Stimulated activated CD4-positive, alpha-beta T cell treated with anti-CD3 and anti-CD28 coated beads, Interleukin-1b, Interleukin-23, amount 100 ng/mL, for 24 hours (primary cell): Measurements from ENCODE around the gene SSBP3.
"Not testable (repeated sequence)": the region's sequence is repeated elsewhere in the genome, so short reads cannot be mapped to it uniquely, and the experiment has no call there.

Experiments used
- DNase-seq, 4 experiments: peaks; one replicate each; pipeline ENCODE4 v3.0.0-alpha.2; 2020; ENCODE audit warnings: low read depth in 4 of 4, low spot score in 1 of 4

Gene SSBP3

DNA sequence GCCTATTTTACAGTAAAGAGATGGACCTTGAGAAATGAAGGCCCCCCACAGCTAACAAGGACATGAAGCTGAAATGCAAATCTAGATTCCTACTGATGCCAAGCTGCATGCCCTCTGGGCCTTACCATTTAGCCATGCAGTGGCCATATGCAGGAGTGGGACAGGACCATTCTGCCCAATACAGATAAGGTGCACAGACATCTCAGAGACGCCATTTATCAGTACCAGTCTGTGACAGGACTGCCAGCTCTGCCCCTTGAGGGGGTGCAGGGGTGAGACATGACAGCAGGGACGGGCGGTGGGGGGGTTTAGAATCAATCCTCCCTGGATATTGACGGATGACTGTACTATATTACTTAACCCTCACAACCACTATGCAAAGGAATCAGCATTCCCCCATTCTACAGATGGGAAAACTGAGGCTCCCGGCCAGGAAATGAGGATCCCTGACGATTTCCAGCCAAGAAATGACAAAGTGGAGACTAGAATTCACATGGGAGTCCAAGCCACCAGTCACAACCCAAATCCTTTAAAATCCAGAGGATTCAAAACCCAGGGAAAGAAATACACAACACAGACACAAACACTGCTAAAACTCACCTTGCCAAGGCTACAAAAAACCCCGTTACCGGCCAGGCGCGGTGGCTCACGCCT lies 10.8 kb downstream of the SSBP3 start:
- DNase-seq, result no peak

DNA sequence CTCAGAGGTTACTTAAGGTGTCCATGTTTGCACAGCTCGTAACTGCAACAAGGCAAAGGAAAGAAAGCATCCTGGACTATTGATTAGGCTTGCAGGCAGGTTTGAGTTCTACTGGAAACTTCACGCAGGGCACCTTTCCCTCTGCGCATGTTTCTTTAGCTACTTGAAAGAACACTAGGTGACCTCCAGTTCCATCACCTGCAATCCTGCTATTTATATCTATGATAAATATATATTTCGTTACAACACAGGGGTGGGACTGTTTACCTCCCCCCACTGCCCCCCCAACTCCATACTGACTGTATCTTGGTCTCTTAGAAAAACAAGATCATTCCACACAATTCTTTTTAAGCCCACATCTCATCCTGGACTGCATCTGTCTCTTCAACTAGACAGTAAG lies 12.1 kb downstream of the SSBP3 start:
- DNase-seq, result no peak

- no peak for DNase-seq
Observed at GRCh38 chr1:54392401-54392800, 13.8 kb downstream of the SSBP3 start.

GRCh38 chr1:54391450-54392209 lies 14.6 kb downstream of the SSBP3 start:
- DNase-seq, result no peak

DNA sequence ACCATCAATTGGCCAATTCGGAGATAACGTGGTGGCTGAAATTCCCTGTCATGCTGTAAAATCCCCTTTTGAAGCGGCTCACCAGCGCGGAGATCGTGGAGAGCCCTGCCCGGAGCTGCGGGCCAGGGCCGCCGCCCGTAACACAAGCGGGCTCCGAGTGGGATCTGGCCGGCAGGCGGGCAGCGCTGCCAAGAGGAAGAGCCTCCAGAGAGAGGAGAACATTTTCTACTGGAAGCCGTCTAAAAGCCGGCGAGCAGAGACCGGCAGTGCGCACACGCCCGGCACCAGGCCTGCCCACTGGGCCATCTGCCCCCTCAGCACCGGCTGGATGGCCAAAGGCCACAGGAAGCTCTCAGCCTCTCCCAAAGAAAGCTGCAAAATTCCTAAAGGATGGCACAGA lies 15.5 kb downstream of the SSBP3 start:
- no peak for DNase-seq

DNA sequence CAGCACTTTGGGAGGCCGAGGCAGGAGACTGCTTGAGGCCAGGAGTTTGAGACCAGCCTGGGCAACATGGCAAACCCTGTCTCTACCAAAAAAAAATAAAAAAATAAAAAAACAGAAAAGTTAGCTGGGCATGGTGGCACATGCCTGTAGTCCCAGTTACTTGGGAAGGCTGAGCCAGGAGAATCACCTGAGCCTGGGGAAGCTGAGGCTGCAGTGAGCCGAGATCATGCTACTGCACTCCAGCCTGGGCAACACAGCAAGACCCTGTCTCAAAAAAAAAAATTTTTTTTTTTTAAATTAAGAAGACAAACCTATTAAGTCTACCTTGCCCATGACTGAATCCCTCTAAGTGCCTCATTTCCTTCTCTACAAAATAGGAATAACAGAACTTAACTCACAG lies 16.6 kb downstream of the SSBP3 start:
- not testable (repeated sequence) for DNase-seq

- no peak for DNase-seq
Observed at GRCh38 chr1:54387419-54387818, 18.8 kb downstream of the SSBP3 start.

DNA sequence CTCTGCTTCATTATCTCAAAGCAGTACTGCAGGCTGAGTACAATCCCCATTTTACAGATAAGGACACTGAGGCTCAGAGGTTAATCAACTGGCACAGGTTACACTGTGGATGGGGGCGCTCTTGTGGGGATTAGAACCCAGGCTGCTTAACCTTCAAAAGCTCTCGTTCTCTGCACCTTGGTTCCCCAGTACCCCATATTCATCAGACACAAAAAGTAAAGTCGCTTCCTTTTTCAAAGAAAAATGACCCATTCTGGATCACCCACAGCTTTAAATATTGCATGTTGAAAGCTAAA lies 20.5 kb downstream of the SSBP3 start:
- no peak for DNase-seq

DNA sequence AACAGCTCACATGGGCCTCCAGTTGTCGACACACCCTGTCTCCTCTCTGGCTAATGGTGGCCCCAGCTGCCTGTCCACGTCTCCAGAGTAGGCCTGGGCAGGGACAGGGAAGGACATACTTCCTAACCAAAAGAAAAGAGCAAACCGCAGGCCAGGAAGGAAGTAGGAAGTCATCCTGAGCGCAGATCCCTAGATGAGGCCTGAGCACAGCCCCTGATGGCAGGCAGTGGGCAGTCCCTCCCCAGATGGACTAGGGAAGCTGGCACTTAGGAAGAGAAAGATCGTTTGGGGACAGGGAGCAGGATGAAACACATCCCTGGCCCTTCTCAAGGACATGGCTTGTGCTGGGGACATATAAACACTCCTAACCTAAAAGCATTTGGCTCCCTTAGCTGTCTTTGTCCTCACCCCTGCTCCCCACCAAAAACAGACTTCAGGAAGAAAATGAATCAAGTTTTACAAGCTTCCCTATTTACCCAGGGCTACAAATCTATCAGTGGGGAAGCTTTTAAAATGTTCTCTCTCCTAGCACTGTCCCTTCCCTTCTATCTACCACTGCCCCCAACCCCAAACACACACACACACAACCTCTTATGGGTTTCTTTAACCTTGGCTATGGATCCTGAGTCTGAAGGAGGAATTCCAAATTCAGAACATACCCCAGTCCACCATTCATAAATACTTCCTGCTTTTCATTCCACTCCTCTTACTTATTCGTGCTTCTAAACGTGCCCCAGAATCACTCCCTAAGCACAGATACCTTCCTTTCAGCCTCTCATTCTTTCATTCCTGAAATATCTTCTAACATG lies 21.1 kb downstream of the SSBP3 start:
- DNase-seq, result no peak

- no peak for DNase-seq
Observed at GRCh38 chr1:54384471-54384870, 21.7 kb downstream of the SSBP3 start.

- no peak for DNase-seq
Observed at GRCh38 chr1:54381524-54381923, 24.7 kb downstream of the SSBP3 start.

DNA sequence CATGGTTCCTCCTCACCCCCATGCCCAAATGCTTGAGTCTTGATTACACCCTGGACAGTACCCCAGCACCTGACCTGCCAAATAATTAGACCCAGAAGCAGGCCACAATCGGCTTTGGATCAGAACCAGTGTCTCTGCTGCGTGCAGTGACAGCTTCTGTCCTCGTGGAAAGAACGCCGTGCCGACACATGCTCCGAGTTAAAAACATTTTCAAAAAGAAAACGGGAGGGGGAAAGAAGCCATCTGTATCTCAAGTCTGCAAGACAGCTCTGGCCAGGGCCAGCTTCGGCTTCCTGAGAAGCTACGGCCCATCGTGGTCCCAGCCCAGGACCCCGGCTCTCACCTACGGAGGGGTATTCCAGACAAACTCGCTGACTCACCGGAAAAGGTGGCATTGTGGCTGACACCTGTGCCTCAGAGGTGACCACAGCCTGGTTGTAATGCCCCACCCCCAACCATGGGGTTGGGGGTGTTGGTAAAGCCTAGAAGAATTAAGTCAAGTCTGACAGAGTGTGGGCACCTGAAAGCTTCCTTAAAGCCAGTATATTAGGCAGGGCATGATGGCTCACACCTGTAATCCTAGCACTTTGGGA lies 25.8 kb downstream of the SSBP3 start:
- DNase-seq, result no peak

GRCh38 chr1:54379555-54380289 lies 26.5 kb downstream of the SSBP3 start:
- DNase-seq, result no peak

GRCh38 chr1:54378874-54379554 lies 27.2 kb downstream of the SSBP3 start:
- DNase-seq, result no peak

DNA sequence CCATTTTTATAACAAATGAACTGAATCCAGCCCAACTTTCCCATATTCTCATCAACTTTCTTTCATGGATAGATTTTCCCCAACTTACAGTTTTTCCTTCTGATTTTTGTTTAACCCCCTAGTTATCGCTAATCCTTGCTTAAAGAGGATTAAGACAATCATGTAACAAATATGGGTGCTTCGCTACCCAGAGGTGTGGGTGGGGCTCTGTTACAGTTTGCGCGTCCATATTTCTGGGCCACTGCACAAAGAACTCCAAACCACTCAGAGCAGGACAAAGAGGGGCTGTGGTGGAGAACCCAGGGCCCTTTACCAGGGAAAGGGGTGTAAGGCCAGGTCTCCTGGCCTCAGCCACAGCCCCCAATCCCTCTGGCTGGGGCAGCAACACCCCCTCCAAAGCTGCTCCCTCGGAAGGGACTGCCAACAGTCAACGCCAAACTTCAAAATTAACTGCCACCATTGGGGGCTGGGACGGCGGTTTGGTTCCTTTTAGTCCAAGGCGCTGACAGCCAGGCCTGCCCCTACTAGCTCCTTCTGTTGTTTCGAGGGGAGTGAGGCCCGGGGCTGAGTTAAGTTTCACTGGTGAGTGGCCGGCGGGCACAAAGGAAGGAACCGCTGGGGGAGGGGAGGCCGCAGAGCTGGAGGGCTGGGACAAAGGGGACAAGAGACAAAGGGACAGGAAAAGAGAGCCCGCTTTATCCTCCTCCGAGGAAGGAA lies 27.9 kb downstream of the SSBP3 start:
- DNase-seq, result no peak

- no peak for DNase-seq
Observed at GRCh38 chr1:54377040-54377691, 29.0 kb downstream of the SSBP3 start.

DNA sequence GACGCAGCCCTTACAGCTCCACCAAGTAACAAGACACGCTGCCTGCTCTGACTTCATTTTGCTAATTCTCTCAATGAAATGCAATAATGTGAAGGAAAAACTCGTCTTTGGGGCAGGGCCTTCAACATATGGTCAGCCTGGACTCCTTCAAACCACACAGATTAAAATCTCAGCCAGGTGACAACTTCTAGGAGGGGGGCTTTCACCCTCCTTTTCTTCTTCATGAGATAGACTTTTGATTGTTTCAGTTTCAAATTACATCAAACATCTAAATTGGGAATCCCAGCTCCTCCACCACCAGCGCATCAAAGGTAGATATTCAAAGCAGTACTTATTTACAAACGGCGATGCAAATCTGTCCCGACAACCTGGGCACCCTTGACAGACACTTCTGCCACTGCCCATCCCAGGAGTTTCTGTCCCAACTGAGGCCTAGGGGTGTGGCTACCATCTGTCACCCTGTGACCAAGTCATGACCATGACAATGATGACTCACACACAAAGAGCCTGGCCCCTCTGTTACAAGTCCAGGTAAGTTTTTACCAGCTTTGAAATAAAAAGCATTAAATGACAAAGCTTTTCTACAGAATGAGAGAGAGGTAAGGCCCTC lies 29.7 kb downstream of the SSBP3 start:
- no peak for DNase-seq

DNA sequence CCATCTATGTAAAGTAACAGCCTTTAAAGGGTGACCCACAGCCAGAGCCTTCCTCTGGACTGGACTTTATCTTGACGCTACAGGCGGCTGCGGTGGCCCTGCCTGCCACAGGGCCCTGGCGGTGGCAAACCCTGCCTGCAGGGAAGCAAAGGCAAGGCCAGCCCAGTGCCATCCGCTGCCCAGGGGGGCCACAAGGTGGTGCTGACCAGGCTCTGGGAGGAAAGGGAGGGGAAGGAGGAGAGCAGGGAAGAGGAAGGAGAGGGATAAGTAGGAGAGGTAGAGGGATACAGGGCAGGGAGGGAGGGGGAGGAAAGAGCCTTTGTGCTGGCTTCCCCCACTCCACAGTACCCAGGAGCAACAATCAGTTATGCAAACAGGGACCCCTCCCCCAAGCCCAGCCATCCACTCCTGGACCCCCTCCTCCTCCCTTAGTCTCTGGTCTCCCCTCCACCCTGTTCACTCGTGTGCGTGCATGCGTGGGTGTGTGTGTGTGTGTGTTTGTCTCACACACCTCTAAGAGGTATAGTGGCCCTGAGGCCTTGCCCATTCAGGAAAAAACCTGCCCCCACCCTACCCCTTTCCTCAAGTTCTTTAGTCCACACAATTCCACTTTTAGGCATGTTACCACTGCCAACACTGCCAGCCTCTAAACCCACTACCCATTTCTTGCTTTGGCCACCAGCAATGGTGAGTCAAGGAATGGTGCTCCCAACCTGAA lies 30.3 kb downstream of the SSBP3 start:
- DNase-seq, result no peak
